Stimulated activated CD4-positive, alpha-beta T cell treated with anti-CD3 and anti-CD28 coated beads, Interleukin-1b, Interleukin-23, amount 100 ng/mL, for 48 hours (primary cell): ENCODE results near the gene OCRL.

Source experiments
- DNase-seq: peaks from one replicate; pipeline ENCODE4 v3.0.0-alpha.2; 2020

The OCRL gene

DNA sequence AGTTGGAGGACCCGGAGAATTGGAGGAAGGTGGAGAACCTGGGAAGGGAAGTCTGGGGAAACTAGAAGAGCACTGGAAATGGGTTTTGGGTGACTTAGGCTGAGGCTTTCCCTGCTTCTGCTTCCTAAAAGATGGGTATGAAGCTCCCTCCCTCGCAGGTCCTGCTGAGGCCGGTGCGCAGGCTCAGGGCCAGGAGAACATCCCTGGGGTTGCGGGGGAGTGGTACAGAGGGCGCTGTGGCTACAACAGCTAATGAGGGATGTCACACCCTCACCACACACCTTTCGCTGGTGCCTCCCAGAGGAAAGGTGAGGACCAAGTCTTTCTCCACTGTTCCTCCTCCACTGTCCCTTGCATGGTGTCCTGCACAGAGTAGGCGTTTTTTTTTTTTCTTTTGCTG is 98.9 kb downstream of the OCRL start:
- DNase-seq, result no peak

DNA sequence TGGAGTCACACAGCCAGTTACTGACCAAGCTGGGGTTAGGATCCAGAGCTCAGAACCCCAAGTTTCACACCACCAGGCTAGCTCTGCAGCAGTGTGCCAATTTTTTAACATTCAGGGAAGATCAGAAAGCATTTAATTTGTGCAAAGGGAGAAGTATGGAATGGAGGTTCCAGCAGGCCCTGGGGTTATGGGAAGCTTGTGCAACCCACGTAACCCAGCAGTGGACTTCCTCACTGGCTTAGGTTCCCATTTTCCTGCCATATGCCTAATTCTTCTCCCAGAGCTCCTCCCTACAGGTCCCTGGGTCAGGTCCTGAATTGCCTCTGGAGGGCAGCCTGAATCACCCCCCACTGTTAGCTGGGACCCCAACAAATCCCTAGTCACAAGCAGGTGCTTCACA is 100.7 kb downstream of the OCRL start:
- DNase-seq, result no peak

DNA sequence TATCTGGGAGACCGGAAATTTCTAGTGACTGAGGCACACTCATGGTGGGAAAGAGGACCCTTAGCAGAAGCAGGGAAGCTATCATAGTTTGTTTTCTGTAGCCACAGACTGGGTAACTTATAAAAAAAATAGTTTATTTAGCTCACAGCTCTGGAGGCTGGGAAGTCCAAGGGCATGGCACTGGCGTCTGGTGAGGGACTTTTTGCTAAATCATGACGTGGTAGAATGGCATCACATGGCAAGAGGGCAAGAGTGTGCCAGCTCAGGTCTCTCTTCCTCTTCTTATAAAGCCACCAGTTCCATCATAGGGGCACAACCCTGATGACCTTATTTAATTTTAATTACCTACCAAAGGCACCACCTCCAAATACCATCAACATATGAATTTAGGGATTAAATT is 101.4 kb downstream of the OCRL start:
- DNase-seq, result no peak

DNA sequence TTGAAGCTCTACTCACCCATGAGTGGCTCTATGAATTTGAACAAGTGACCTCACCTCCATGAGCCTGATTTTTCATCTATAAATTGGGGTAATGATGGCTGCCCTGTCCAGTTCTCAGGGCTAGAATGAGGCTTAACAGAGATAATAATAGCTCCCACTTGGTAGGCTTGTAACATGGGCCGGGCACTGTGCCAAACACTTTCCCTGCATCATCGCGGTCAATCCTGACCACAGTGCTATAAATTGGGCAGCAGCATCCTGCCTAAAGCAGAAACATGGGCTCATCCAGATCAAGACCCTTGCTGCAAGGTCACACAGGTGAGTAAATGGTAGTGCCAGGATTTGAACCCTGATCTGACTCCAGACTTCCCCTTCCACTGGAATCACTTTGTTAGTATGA is 101.9 kb downstream of the OCRL start:
- no peak for DNase-seq
